GM13977 (cell line): ENCODE measurements around the gene OR51B5.

Experiments
- DNase-seq: peaks from one replicate; pipeline ENCODE4 v3.0.0; 2012; ENCODE audit warnings: low spot score
- CTCF ChIP-seq: IDR thresholded peaks from 2 replicates; pipeline ENCODE4 v1.5.1; 2012; ENCODE audit warnings: mild to moderate bottlenecking, control low read depth; ENCODE audit not compliant: insufficient read depth; ENCODE audit errors: extremely low read depth, missing control alignments
- in situ Hi-C: fragments of 300-500 bp; cut with MboI; formaldehyde crosslinking; loops from one replicate; pipeline ENCODE4 v1.12.0; 2022; ENCODE audit warnings: low sequenced_read_pairs, low pct_unique_long_range_greater_than_20kb, mixed read lengths, inconsistent platforms; ENCODE audit not compliant: unreplicated experiment

The OR51B5 gene

GRCh38 chr11:5343474-5344335 is at the start of gene OR51B5:
TSS of gene OR51B5 (minus strand) at chr11:5343524. CDS start at chr11:5343524, 0 bp downstream.
- in situ Hi-C loops, result no loop called here
- TF ChIP-seq CTCF, result no peak
- no peak for DNase-seq

GRCh38 chr11:5390210-5390609 is 46.9 kb upstream of the OR51B5 start:
- no peak for DNase-seq
- in situ Hi-C loops, result loop anchor here (25.0 kb wide), 1 partner anchor 278 kb away; no protein-coding TSS in a partner anchor
- no peak for TF ChIP-seq CTCF

GRCh38 chr11:5384335-5384734 is 41.0 kb upstream of the OR51B5 start:
- no peak for TF ChIP-seq CTCF
- DNase-seq, result no peak
- in situ Hi-C loops, result loop anchor here (25.0 kb wide), 1 partner anchor 272 kb away; no protein-coding TSS in a partner anchor

- DNase-seq, result no peak
- in situ Hi-C loops, result loop anchor here (25.0 kb wide), 1 partner anchor 271 kb away; no protein-coding TSS in a partner anchor
- TF ChIP-seq CTCF, result no peak
These were observed 40.3 kb upstream of the OR51B5 start, which contains the start of gene OR51M1 for GRCh38 chr11:5383576-5383975. TSS of gene OR51M1 (plus strand) at chr11:5383812. CDS start at chr11:5389399, 5,587 bp downstream.

- DNase-seq, result peak; percentile 50
- in situ Hi-C loops, result loop anchor here (25.0 kb wide), 1 partner anchor 269 kb away; no protein-coding TSS in a partner anchor
- peak; percentile 75 for TF ChIP-seq CTCF
These were observed 37.5 kb upstream of the OR51B5 start for GRCh38 chr11:5380740-5381342.

- in situ Hi-C loops, result loop anchor here (10.0 kb wide), 1 partner anchor 165 kb away; the partner anchor contains the start of gene OR51V1
- peak; percentile 14 for DNase-seq
- TF ChIP-seq CTCF, result peak; percentile 50
These were observed 26.5 kb upstream of the OR51B5 start for GRCh38 chr11:5369789-5370188.
